ENCODE results near the gene SLC25A4. TPM values are rescaled to one million over a fixed set of nuclear protein-coding genes. Genes with fewer than 3 reads are reported as not detected.
"Not testable (repeated sequence)": the region's sequence is repeated elsewhere in the genome, so short reads cannot be mapped to it uniquely, and the experiment has no call there.

SLC25A4 gene
- total RNA-seq, 1 donor: 1.9 TPM

DNA sequence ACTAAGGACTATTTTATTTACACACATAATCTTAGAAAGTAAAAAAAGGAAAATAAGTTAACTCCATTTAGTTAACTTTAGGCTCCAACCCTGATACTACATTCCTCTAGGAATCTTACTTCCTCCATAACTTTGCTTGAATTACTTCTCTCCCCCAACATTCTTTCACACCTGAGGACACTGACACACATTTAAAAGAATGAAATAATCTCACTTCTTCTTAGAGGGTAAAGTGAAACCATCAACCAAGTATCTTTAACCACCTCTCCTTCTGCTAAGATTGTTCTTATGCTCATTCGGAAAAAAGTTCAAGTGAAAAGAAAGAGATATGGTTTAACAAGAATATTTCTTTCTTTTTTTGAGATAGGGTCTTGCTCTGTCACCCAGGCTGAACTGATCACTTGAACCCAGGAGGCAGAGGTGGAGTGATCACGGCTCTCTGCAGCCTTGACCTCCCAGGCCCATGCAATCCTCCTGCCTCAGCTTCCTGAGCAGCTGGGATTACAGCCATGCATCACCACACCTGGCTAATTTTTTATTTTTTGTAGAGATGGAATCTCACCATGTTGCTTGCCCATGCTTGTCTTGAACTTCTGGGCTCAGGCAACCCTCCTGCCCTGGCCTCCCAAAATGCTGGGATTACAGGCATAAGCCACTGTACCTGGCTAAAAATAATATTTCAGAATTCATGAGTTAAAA lies 28.5 kb downstream of the SLC25A4 start:
- no peak for DNase-seq (ENCODE audit: low read depth in 2 of 3, low spot score in 2 of 3)

DNA sequence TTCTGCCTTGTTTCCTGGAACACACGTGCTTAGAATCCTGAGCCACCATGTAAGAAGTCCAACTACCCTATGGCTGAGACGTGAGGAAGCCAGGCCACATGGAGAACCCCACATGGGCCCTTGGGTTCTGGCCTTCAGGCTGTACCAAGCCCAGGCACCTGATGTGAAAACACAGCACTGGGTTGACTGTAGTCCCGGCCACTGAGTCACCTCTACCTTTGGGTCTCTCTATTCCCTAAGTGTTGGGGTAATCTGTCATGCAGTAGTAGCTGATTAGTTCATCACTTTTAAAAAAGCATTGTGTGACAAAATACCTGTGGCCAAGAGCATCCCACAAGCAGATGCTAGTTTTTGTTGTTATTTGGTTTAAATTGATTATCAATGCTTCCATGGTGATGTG lies 36.4 kb downstream of the SLC25A4 start:
- no peak for DNase-seq (ENCODE audit: low read depth in 2 of 3, low spot score in 2 of 3)

DNA sequence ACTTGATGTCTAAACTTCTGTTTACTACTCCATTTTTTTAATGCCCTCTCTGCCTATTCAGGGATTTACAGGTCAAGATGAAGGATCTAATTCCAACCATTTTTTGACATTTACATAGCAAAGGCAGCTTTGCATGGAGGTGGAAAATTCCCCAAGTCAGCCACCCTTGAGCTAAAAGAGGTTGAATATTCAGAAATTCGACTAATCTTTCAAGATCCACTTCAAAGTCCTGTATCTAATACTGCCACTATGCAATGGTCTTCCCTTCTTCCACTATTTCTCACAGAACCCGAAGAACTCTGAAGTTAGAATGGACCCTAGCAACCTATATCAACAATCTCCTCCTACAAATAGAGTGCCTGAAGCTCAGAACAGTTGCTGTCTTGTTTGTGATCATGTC lies 39.2 kb downstream of the SLC25A4 start:
- DNase-seq (ENCODE audit: low read depth in 2 of 3, low spot score in 2 of 3): no peak

DNA sequence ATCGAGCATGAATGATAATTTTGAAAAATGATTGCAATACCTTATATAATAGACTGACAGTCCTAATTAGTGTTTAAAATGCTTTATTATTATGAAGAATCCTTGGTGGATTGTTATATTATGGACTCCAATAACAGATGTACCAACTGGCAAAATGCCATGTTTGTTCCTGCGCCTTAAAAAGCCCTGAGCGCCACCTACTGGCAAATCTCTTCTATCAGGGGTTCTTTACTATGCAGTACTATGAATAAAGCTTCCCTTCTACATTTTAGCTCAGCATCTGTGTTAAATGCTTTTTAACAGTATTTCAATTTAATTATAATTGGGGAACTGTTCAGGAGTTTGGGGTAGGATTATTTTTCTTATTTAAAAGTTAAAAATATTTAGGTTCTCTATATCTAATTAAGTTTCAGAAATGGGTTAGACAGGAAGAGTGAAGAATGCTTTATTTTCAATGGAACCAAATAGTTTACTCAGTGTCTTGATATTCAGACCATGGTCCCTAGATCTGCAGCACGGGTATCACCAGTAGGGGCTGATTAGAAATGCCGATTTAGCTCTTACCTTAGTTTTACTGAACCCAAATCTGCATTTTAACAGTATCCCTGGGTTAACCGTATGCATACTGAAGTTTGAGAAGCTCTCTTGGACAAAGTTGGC lies 40.7 kb downstream of the SLC25A4 start:
- DNase-seq (ENCODE audit: low read depth in 2 of 3, low spot score in 2 of 3): peak; percentile 67 to 93 (median 85)

DNA sequence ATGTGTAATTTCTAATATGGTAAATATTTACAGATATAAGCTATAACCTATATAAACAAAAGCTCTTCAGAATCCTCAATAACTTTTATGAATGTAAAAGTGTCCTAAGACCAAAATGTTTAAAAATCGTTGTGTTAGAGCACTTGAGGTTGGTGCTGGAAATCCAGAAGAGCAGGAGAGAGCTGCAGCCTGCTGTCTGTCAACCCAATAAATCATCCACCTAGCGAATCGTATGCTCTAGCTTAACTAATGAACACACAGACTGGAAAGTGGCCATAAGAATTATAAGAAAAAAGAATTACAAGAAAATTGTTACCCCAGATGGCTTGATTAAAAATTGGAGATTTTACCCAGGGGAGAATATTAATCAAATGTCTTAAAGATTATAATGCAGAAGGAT lies 43.7 kb downstream of the SLC25A4 start:
- no peak for DNase-seq (ENCODE audit: low read depth in 2 of 3, low spot score in 2 of 3)

DNA sequence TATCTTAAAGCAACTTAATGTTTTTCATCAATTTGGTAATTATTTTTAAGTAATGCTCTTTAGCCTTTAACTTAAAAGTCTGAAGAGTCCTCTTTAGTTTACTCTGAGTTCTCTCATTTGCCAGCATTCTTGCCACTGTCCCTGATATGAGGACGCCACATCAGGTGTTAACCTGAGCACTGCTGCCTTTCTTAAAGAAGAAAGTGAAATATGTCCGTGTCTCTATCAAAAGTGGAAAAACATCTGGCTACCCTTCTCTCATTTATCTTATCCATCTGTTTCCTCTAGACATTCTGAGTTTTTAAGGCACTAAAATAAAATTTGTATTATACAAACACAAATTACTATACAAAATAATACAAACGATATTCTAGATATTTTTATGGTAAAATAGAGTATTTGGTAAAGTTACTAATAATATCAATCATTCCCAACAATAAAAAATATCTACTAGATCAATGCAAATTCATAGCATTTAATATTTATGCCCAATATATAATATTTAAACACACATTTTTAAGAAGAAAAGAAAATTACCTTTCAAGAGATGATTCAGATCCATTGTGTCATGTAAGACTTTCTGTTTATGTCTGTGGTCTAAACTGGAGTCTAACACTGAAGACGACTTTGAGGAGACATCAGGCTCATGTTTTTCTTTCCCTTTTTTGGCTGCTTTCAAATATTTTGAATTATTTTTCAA lies 46.7 kb downstream of the SLC25A4 start:
- DNase-seq (ENCODE audit: low read depth in 2 of 3, low spot score in 2 of 3): peak in 1 of 3 donors; percentile 16

DNA sequence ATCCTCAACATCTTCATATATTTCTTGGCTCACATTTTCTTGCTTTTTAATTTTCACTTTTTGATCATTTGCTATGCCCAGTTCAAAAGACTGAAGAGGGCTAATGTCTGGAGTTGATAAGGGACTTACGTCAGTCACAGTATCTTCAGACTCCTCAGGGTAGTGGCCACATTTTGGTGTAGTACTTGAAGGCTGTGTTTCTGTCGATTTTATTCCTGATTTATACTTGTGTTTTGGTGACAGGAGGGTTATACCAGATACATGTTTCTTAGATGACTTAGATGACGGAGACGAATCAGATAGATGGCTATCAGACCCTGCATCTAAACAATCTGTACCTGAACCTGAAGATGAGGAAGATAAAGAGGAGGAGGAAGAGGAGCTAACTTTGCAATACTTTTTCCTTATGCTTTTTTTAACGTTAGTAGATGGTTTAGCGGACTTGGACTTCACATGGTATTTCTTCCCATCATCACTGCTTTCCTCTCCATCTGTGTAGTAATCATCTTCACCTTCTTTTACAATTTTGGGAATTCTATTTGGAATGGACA lies 47.3 kb downstream of the SLC25A4 start:
- no peak for DNase-seq (ENCODE audit: low read depth in 2 of 3, low spot score in 2 of 3)

DNA sequence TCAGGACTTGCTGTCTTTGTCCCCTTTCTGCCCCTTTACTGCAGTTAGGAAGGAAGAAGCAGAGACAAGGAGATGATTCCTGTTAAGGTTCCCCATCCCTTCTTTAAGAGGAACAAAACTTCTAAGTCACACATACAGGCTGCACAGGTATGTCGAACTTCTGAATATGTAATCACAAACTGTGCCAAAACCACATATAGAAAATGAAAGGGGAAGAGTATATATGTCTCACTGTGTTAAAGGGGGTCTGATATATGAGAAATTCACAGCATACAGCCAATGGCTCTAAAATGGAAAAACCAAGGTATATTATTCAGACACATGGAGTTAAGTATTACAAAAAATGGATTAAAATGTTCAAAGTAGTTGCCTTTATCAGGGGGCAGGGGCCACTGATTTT lies 49.0 kb downstream of the SLC25A4 start:
- no peak for DNase-seq (ENCODE audit: low read depth in 2 of 3, low spot score in 2 of 3)

DNA sequence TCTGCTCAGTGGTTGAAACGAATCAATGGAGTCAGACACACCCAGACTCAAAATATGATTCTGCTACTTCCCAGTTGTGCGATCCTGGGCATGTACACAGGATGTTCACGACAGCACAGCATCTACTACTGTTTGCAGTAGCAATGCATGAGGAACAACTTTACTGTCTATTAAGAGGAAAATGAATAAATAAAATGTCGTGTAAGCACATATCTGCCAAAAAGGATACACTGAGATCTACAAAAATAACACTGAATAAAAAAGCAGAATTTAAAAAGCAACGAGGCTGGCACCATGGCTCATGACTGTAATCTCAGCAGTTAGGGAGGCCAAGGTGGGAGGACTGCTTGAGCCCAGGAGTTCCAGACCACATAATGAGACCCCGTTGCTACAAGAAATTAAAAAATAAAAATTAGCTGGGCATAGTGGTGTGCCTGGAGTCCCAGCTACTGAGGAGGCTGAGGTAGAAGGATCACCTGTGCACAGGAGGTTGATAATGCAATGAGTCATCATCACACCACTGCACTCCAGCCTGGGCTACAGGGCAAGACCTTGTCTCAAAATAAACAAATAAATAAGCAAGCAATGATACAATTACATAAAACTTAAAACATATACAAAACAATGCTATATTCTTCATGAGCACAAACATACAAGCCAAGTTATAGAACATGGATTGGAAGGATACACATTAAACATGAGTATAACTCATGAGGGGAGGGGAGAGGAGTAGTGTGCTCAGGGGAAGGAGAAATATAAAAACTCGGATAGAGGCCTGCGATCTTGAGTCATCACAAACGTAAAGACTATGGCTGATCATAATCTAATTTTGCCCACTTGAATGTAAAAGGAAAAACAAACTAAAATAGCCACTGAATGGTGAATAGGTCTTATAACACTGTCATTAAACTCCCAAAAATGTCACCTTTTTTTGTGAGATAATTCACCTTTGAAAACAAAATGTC lies 52.1 kb downstream of the SLC25A4 start:
- no peak for DNase-seq (ENCODE audit: low read depth in 2 of 3, low spot score in 2 of 3)

DNA sequence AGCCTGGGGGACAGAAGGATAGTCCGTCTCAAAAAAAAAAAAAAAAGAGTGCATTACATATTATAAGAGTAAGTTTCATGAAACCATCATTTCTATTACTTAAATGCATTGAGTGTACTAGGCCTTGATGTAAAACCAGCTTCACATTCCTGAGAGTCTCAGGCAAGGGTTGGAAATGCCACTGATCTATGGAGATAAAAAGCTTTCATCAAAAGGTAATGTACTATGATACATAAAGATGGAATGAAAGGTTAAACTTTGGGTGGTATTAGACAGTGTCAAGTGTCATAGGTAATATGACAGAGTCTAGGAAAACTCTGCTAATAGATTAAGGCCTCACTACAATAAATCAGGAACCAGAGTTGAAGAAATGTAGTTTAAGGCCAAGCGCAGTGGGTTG lies 53.4 kb downstream of the SLC25A4 start:
- no peak for DNase-seq (ENCODE audit: low read depth in 2 of 3, low spot score in 2 of 3)

DNA sequence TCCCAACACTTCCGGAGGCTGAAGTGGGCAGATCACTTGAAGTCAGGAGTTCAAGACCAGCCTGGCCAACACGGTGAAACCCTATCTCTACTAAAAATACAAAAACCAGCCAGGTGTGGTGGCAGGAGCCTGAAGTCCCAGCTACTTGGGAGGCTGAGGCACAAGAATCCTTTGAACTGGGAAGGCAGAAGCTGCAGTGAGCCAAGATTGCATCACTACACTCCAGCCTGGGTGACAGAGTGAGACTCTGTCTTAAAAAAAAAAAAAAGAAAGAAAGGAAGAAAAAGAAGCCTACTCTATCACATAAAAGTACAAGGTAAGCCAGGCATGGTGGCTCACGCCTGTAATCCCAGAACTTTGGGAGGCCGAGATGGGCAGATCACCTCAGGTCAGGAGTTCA lies 55.1 kb downstream of the SLC25A4 start:
- DNase-seq (ENCODE audit: low read depth in 2 of 3, low spot score in 2 of 3): not testable (repeated sequence)

Other genes with a start within 250 kb of the SLC25A4 start
- not detected for gene HELT, start 124.8 kb upstream of the SLC25A4 start, total RNA-seq
- gene CFAP97, start 60.7 kb downstream of the SLC25A4 start, total RNA-seq: 10.0 TPM
- gene SNX25, start 66.3 kb downstream of the SLC25A4 start, total RNA-seq: 0.81 TPM

All from hematopoietic multipotent progenitor cell (in vitro differentiated cells).